CD4-positive, alpha-beta T cell treated with Interleukin-17A for 1 hour (primary cell): ENCODE measurements around the gene ATPAF2.

Experiments used
- DNase-seq: peaks from one replicate; pipeline ENCODE4 v3.0.0-alpha.2; 2020

ATPAF2 gene

DNA sequence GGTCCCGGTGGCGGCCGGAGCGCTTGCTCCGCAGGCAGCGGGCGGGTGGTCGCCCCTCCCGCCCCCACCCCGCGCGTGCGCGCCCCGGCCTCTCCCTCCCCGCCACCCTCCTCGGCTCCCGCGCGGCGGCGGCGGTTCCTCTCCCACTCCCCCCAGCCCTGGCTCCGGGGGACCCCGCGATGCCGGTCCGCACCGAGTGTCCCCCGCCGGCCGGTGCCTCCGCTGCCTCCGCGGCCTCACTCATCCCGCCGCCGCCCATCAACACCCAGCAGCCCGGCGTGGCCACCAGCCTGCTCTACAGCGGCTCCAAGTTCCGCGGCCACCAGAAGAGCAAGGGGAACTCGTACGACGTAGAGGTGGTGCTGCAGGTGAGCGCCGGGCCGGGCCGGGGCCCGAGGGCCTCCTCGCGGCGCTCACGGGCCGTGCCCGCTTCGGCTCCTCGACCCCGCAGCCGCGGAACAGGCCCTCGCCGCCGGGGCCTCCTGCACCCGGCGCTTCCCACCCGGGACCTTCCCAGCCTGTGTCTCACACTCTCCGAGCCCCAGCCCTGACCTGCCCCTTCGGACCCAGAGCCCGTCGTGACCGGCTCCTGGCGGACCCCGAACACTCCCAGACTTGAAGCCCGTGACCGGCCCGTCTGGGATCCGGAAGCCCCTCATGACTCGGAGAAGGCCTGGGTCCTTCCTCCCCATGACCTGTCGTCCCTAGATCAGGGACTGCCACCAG is 730 bp upstream of the ATPAF2 start:
- DNase-seq, result no peak

- DNase-seq, result peak; percentile 38
Measured at GRCh38 chr17:18038149-18038850, 668 bp downstream of the ATPAF2 start.

DNA sequence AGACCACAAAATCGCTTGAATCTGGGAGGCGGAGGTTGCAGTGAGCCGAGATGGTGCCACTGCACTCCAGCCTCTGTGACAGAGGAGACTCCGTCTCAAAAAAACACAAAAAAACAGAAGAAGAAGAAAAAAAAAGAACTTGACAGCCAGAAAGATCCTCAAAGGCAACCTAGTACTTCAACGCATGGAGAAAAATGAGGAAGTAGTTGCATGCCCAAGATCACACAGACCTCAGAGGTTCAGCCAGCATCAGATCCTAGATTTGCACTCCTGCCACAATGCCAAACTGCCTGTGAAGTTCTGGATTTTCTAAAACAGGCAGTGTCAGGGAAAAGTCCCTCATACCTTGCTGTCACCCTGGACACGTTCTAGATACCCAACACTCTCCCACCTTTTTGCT is 1.5 kb downstream of the ATPAF2 start:
- no peak for DNase-seq

DNA sequence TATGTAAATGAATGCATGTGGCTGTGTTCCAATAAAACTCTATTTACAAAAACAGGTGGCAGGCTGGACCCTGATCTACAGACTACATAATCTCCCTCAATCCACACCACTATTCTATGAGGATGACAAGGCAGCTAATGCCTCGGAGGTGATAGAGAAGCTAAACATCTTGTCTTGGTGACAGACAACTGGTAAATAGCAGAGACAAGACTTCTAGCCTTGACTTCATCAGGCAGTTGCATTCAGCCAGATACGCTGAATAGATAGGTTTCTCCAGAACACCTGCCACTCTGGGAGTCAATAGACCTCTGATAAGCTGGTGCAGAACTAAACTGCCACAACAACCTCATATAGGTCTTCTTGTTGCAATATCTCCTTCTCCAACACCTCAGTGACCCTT is 3.3 kb downstream of the ATPAF2 start:
- no peak for DNase-seq

- peak; percentile 86 for DNase-seq
Measured at GRCh38 chr17:18033442-18034099, 5.4 kb downstream of the ATPAF2 start.

DNA sequence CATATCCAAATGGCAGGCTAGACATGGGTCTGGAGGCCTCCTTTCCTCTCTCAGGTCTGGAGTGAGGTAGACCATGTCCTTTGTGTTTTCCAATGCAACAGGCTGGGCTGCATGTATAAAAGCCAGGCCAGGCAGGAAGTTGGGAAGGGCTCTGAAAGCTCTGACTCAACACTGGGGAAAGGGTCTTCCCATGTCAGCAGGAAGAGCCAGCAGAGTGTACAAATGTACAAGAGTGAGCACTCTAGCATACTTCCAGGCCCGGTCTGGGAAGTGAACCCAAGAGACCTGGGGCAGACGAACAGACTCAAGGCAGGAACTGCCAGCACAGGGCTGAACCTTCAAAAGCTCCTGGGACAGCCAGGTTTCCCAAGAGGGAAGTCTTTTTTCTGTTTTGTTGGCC is 7.0 kb downstream of the ATPAF2 start:
- no peak for DNase-seq

- DNase-seq, result no peak
Measured at GRCh38 chr17:18028952-18029540, 9.9 kb downstream of the ATPAF2 start.

GRCh38 chr17:18028114-18028951 is 10.6 kb downstream of the ATPAF2 start:
- no peak for DNase-seq

DNA sequence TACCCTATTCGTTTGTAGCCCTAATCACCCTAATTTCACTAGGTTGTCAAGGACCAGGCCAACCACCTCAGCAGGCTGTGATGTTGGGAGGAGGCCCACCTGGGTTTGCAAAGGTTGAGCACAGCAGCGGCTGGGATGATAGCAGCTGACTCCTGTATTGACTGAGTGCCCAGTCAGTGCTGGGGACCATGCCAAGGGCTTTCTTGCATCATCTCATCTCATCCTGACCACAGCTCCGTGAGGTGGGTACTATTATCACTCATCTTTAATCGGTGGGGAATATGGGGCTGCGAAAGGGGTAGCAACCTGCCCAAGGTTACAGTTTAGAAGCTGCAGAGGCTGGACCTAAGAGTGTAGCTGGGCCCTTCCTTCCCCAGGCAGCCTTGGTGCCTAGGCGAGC is 11.7 kb downstream of the ATPAF2 start:
- no peak for DNase-seq

DNA sequence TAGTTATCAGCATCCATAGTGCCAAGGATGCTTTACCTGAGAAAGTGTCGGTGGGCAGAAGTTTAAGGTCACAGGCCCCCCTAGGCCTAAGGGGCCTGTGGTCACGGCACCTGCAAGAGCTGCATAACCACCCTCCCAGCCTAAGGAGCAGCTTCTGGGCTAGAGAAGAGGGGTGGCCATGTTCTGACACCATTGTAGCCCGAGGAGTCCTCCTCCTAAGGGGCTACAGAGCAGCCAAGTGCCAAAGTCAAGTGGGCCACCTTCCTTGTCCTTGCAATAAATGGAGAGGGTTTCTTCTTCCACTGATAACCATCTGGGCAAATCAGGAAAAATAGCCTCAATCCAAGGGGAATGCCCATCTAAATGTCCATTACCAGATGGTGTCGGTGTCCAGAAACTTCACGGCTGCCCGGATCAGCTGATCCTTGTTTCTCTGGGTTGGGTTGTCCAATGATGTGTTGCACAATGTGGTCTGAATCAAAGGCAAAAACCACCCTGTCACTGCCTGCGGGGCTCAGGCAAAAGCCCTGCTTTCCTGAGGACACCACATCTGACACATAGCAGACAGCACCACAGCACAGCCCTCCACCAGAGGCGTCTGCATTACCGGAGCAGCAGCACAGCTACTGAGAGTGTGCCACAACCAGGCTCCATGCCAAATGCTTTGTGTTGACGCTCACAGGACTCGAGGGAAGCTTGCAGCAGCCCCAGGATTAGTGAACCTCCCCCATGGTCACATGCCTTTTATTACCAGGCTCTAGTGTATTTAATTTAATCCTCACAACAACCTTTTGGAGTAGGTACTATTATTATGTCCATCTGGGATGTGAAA is 12.8 kb downstream of the ATPAF2 start:
- peak; percentile 29 for DNase-seq

- DNase-seq, result peak; percentile 22
Measured at GRCh38 chr17:18025241-18025944, 13.6 kb downstream of the ATPAF2 start.

- DNase-seq, result no peak
Measured at GRCh38 chr17:18021372-18021771, 17.6 kb downstream of the ATPAF2 start.

DNA sequence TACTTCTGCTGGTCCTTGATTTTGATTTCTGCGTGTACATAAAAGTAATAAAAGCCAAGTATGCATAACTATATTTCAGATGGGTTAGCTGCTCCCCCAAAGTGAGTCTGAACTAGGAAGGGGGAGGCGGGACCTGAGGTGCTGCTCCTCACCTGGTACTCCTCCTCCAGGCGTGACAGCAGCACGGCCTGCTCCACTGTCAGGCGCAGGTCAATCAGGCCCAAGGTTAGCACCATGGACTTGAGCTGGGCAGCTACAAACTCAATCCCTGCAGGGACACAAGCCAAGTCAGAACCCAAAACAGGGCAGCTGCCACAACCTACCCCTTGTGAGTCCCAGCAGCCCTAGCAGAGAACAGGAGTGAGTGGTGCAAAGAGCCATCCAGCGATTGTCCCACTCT is 18.0 kb downstream of the ATPAF2 start:
- DNase-seq, result no peak

DNA sequence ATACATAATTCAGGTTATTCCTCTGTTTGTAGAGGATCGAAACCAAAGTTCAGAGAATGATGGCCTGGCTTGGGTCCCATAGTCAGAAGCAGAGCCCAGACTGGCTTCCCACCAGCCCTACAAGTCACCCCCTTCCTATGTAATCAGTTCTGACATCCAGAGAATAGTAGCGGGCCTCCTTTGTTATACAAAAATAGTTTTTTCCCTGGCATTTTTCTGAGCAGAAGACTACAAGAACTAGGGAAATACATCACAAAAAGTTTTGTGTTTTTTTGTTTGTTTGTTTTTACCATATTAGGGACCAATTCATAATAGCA is 19.2 kb downstream of the ATPAF2 start:
- DNase-seq, result no peak

DNA sequence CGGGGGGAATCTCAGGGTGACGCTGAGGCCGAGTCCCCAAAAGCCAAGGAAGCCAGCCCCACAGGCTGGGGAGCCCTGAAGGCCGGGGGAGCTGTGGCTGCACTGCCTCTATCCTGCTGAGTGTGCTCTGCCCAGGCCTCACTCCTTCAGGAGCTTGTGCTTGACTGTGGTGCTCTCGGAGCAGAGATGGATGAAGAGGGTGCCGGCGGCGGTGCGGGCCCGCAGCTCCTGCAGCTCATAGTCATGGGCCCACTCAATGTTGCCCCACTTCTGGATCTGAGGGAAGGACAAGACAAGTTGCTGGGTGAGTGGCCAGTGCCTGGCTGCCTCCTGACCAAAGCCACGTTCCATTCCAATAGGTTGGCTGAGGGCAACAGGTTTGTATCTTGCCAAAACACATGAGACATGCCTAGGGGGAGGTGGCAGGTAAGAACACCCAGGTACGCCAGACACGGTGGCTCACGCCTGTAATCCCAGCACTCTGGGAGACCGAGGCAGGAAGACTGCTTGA is 20.5 kb downstream of the ATPAF2 start:
- DNase-seq, result no peak

- DNase-seq, result no peak
Measured at GRCh38 chr17:18017958-18018357, 21.0 kb downstream of the ATPAF2 start.

- DNase-seq, result no peak
Measured at GRCh38 chr17:18016426-18016825, 22.5 kb downstream of the ATPAF2 start.

GRCh38 chr17:18015593-18015992 is 23.4 kb downstream of the ATPAF2 start:
- no peak for DNase-seq

- DNase-seq, result no peak
Measured at GRCh38 chr17:18014006-18014405, 25.0 kb downstream of the ATPAF2 start.

GRCh38 chr17:18011286-18011685 is 27.7 kb downstream of the ATPAF2 start:
- DNase-seq, result no peak
